ENCODE data around the gene GAREM1. TPM values are rescaled to one million over a fixed set of nuclear protein-coding genes. Genes with fewer than 3 reads are reported as not detected.
"Not testable (repeated sequence)": the region's sequence is repeated elsewhere in the genome, so short reads cannot be mapped to it uniquely, and the experiment has no call there.

The GAREM1 gene
- total RNA-seq, 1 donor from 2014 or later, result 8.7 TPM

GRCh38 chr18:32242395-32242794 is 228.3 kb downstream of the GAREM1 start:
- H3K36me3 Mint-ChIP-seq (ENCODE audit: unreplicated experiment), result no peaks in the 10 kb centered on the region
- no peak for DNase-seq
- H3K4me1 Mint-ChIP-seq (ENCODE audit: low read depth, unreplicated experiment), result peaks cover 4% of the 10 kb centered on the region
- no peak overlapping the region for H3K27ac Mint-ChIP-seq (ENCODE audit: unreplicated experiment)
- TF ChIP-seq, protein P1, sequence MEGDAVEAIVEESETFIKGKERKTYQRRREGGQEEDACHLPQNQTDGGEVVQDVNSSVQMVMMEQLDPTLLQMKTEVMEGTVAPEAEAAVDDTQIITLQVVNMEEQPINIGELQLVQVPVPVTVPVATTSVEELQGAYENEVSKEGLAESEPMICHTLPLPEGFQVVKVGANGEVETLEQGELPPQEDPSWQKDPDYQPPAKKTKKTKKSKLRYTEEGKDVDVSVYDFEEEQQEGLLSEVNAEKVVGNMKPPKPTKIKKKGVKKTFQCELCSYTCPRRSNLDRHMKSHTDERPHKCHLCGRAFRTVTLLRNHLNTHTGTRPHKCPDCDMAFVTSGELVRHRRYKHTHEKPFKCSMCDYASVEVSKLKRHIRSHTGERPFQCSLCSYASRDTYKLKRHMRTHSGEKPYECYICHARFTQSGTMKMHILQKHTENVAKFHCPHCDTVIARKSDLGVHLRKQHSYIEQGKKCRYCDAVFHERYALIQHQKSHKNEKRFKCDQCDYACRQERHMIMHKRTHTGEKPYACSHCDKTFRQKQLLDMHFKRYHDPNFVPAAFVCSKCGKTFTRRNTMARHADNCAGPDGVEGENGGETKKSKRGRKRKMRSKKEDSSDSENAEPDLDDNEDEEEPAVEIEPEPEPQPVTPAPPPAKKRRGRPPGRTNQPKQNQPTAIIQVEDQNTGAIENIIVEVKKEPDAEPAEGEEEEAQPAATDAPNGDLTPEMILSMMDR (IDR thresholded peaks at IDR 0.05; ENCODE audit: partially characterized antibody, unreplicated experiment), result no peak
- H3K4me3 Mint-ChIP-seq (ENCODE audit: unreplicated experiment), result no peak overlapping the region
- H3K9me3 Mint-ChIP-seq (ENCODE audit: unreplicated experiment), result peaks cover 1% of the 10 kb centered on the region
- H3K27me3 Mint-ChIP-seq (ENCODE audit: unreplicated experiment), result no peaks in the 10 kb centered on the region

DNA sequence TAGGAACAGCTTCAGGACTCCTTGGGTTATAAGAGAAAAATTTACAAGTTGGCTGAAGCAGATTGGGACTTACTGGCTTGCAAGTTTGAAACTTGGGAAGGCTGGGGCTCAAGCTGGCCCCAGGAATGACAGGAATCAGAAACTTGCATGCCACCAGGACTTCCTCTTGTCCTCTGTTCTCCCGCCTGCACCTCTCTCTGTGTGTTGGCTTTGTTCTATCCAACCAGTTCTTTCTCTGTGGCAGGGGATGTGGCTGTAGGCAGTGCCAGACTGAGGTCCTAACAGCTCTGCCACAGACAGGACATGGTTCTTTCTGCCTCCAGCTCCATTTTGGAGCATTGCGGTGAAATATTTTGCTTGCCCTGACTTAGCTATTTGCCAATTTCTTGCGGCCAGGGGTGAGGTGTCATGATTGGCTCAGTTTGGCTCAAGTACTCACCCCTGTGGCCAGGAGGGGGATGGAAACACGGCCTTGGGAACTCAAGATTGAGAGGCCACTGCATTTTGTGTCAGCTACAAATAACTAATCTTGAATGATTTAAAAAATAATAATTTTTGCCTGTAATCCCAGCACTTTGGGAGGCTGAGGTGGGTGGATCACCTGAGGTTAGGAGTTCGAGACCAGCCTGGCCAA is 231.9 kb downstream of the GAREM1 start:
- TF ChIP-seq, protein P1 (IDR thresholded peaks at IDR 0.05; ENCODE audit: partially characterized antibody, unreplicated experiment), result no peak
- H3K36me3 Mint-ChIP-seq (ENCODE audit: unreplicated experiment), result peaks cover 3% of the 10 kb centered on the region
- no peak overlapping the region for H3K27ac Mint-ChIP-seq (ENCODE audit: unreplicated experiment)
- no peaks in the 10 kb centered on the region for H3K27me3 Mint-ChIP-seq (ENCODE audit: unreplicated experiment)
- DNase-seq, result no peak
- peaks cover 1% of the 10 kb centered on the region for H3K9me3 Mint-ChIP-seq (ENCODE audit: unreplicated experiment)
- H3K4me3 Mint-ChIP-seq (ENCODE audit: unreplicated experiment), result no peak overlapping the region
- no peaks in the 10 kb centered on the region for H3K4me1 Mint-ChIP-seq (ENCODE audit: low read depth, unreplicated experiment)

DNA sequence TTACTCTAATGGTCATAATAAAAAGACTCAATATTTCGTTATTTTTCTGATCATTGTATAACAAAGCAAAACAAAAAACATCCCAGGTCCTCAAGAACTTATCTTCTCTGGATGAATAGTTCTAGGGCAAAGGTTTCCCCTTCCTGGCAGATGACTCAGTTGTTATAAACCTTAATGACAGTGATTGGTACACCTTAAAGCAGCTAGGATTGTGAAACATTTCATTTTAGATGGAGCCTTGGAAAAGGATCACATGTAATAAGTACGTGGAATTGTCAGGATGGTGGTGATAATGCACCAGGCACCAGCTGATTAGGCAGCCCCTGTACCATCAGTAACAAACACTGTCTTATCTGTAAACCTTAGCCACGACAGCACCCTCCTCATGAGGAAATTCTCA is 233.6 kb downstream of the GAREM1 start:
- TF ChIP-seq, protein P1 (IDR thresholded peaks at IDR 0.05; ENCODE audit: partially characterized antibody, unreplicated experiment), result no peak
- peaks cover 5% of the 10 kb centered on the region for H3K36me3 Mint-ChIP-seq (ENCODE audit: unreplicated experiment)
- no peaks in the 10 kb centered on the region for H3K4me1 Mint-ChIP-seq (ENCODE audit: low read depth, unreplicated experiment)
- H3K27me3 Mint-ChIP-seq (ENCODE audit: unreplicated experiment), result no peaks in the 10 kb centered on the region
- H3K9me3 Mint-ChIP-seq (ENCODE audit: unreplicated experiment), result peaks cover 1% of the 10 kb centered on the region
- no peak overlapping the region for H3K27ac Mint-ChIP-seq (ENCODE audit: unreplicated experiment)
- no peak for DNase-seq
- no peak overlapping the region for H3K4me3 Mint-ChIP-seq (ENCODE audit: unreplicated experiment)

GRCh38 chr18:32233348-32233747 is 237.3 kb downstream of the GAREM1 start:
- not testable (repeated sequence) for H3K9me3 Mint-ChIP-seq (ENCODE audit: unreplicated experiment); H3K27ac Mint-ChIP-seq (ENCODE audit: unreplicated experiment); H3K27me3 Mint-ChIP-seq (ENCODE audit: unreplicated experiment); H3K4me3 Mint-ChIP-seq (ENCODE audit: unreplicated experiment); H3K4me1 Mint-ChIP-seq (ENCODE audit: low read depth, unreplicated experiment); DNase-seq; H3K36me3 Mint-ChIP-seq (ENCODE audit: unreplicated experiment)

- Mint-ChIP-seq H3K9me3 (ENCODE audit: unreplicated experiment) (no peaks in the 10 kb centered on the region), H3K36me3 (ENCODE audit: unreplicated experiment) (no peaks in the 10 kb centered on the region), H3K4me3 (ENCODE audit: unreplicated experiment) (no peak overlapping the region), H3K27me3 (ENCODE audit: unreplicated experiment) (peaks cover 2% of the 10 kb centered on the region), H3K27ac (ENCODE audit: unreplicated experiment) (no peak overlapping the region), H3K4me1 (ENCODE audit: low read depth, unreplicated experiment) (no peaks in the 10 kb centered on the region)
- DNase-seq, result no peak
- TF ChIP-seq, protein P1 (IDR thresholded peaks at IDR 0.05; ENCODE audit: partially characterized antibody, unreplicated experiment), result no peak
Measured at GRCh38 chr18:32219431-32220018, 251.2 kb downstream of the GAREM1 start.

Data from glutamatergic neuron (in vitro differentiated cells).